ENCODE results near the gene PAOX. TPM values are rescaled to one million over a fixed set of nuclear protein-coding genes. Genes with fewer than 3 reads are reported as not detected.

PAOX gene
- polyA plus RNA-seq, 1 experiment: 4.5 TPM

DNA sequence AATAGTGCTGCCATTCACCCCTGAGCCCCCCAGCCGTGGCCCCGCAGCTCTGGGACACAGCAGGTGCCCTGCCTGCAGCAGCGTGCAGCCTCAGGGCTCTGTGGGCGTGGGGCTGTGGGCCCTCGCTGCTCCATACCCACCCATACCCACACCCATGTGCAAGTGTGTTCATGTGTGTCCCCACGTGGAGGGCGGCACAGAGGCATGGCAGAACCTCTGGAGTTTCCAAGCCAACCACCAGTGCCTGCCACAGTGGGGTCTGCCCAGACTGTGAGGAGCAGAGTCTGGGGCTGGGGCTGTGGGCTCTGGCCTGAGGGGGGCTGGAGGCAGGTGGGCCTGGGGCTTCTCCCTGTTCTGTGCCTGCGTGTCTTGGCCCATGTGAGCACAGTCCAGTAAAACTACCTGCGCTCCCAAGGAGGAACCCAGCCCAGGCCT lies 29.5 kb upstream of the PAOX start:
- H3K4me3 ChIP-seq (ENCODE audit: low read depth, low read length): no peak overlapping the region
- ChIA-PET POLR2A (no interaction called here), CTCF (no interaction called here)
- TF ChIP-seq, protein P1, sequence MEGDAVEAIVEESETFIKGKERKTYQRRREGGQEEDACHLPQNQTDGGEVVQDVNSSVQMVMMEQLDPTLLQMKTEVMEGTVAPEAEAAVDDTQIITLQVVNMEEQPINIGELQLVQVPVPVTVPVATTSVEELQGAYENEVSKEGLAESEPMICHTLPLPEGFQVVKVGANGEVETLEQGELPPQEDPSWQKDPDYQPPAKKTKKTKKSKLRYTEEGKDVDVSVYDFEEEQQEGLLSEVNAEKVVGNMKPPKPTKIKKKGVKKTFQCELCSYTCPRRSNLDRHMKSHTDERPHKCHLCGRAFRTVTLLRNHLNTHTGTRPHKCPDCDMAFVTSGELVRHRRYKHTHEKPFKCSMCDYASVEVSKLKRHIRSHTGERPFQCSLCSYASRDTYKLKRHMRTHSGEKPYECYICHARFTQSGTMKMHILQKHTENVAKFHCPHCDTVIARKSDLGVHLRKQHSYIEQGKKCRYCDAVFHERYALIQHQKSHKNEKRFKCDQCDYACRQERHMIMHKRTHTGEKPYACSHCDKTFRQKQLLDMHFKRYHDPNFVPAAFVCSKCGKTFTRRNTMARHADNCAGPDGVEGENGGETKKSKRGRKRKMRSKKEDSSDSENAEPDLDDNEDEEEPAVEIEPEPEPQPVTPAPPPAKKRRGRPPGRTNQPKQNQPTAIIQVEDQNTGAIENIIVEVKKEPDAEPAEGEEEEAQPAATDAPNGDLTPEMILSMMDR (IDR thresholded peaks at IDR 0.05; ENCODE audit: insufficient read depth, low read depth, low read length): no peak
- no peak for DNase-seq (ENCODE audit: low read depth)
- H3K27me3 ChIP-seq (ENCODE audit: control insufficient read depth, insufficient read depth, low read length): no peaks in the 10 kb centered on the region
- peaks cover under 1% of the 10 kb centered on the region; the same call in 1 of the 2 replicates for H3K36me3 ChIP-seq (ENCODE audit: control insufficient read depth, insufficient read depth, low read length)

DNA sequence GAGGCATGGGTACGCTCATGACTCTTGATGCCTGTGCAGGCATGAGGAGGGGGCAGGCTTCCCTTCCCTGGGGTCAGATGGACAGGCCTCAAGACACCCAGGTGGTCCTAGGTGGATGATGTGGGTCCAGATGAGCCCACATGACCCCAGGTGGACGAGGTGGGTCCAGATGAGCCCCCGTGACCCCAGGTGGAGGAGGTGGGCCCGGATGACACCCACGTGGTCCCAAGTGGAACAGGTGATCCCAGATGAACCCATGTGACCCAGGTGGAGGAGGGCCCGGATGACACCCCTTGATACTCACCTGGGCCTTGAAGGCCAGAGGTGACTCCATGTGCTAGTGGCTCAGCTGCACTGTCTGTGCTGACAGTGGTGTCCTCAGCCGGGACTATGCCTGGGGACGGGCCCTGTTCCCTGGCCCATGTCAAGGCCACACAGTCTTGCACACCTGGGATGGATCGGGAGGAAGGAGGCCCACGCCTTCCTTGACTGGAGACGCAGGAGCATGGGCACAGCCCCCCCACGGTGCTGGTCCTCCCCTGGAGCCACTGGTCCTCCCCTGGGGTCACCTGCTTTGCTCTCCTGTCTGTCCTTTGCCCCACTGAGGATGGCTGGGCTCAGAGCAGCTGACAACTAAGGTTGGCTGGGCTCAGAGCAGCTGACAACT lies 28.6 kb upstream of the PAOX start:
- H3K36me3 ChIP-seq (ENCODE audit: control insufficient read depth, insufficient read depth, low read length): peaks cover 3% of the 10 kb centered on the region
- TF ChIP-seq, protein P1 (IDR thresholded peaks at IDR 0.05; ENCODE audit: insufficient read depth, low read depth, low read length): no peak
- H3K4me3 ChIP-seq (ENCODE audit: low read depth, low read length): no peak overlapping the region
- DNase-seq (ENCODE audit: low read depth): no peak
- ChIA-PET POLR2A (no interaction called here), CTCF (no interaction called here)
- H3K27me3 ChIP-seq (ENCODE audit: control insufficient read depth, insufficient read depth, low read length): no peaks in the 10 kb centered on the region

DNA sequence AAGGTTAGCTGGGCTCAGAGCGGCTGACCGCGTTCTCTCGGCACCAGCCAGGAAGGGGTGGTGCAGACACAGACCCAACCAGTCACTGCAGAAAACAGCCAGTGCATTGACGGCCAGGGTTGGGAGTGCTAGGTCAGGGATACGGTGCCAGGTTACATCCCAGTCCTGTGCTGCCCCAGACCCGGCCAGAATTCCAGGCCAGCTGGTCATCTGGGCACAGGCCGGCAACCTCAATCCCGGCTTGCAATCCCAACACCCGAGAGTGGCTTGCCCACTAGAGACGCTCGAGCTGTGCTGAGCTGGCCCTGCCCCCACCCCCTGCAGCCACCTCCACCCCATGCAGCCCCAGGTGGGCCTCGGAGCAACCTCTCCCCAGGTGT lies 28.1 kb upstream of the PAOX start:
- peaks cover 3% of the 10 kb centered on the region for H3K36me3 ChIP-seq (ENCODE audit: control insufficient read depth, insufficient read depth, low read length)
- H3K27me3 ChIP-seq (ENCODE audit: control insufficient read depth, insufficient read depth, low read length): no peaks in the 10 kb centered on the region
- no peak for DNase-seq (ENCODE audit: low read depth)
- TF ChIP-seq, protein P1 (IDR thresholded peaks at IDR 0.05; ENCODE audit: insufficient read depth, low read depth, low read length): no peak
- H3K4me3 ChIP-seq (ENCODE audit: low read depth, low read length): no peak overlapping the region
- ChIA-PET POLR2A (no interaction called here), CTCF (no interaction called here)

DNA sequence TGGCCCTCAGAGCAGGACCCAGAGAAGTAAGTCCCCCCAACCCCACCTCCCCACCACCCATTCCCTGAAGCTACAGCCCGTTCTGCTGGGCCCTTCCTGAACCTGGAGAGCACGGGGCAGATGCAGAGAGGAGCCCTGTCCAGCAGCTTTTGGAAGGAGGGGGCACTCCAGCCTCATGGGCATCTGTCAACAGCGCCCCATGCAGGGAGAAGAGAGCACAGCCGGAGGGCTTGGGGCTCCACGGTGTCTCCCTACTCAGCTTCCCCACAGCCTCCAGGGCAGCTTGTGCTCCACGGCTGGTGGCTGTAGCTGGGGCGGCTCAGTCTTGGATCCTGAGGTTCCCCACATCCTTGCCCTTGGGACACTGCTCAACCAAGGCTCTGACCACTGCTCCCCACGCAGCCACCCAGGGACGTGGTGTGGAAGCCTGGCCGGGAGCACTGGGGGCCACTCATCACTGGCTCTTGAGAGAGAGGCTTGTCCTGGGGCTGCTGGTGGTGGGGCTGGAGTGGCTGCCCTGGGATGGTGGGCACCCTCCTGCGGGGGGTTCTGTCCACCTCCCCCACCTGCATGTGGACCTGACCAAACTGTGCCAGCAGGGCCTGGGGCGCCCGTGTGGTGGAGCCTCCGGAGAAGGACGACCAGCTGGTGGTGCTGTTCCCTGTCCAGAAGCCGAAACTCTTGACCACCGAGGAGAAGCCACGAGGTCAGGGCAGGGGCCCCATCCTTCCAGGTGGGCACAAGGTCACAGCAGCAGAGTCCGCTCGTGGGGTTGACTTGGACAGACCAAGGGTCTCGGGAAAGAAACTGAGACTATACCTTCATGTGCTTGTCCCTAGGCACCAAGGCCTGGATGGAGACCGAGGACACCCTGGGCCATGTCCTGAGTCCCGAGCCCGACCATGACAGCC lies 27.4 kb upstream of the PAOX start:
- no peaks in the 10 kb centered on the region for H3K27me3 ChIP-seq (ENCODE audit: control insufficient read depth, insufficient read depth, low read length)
- ChIA-PET CTCF (no interaction called here), POLR2A (no interaction called here)
- H3K36me3 ChIP-seq (ENCODE audit: control insufficient read depth, insufficient read depth, low read length): peaks cover 3% of the 10 kb centered on the region
- H3K4me3 ChIP-seq (ENCODE audit: low read depth, low read length): no peak overlapping the region
- no peak for DNase-seq (ENCODE audit: low read depth)
- TF ChIP-seq, protein P1 (IDR thresholded peaks at IDR 0.05; ENCODE audit: insufficient read depth, low read depth, low read length): no peak

DNA sequence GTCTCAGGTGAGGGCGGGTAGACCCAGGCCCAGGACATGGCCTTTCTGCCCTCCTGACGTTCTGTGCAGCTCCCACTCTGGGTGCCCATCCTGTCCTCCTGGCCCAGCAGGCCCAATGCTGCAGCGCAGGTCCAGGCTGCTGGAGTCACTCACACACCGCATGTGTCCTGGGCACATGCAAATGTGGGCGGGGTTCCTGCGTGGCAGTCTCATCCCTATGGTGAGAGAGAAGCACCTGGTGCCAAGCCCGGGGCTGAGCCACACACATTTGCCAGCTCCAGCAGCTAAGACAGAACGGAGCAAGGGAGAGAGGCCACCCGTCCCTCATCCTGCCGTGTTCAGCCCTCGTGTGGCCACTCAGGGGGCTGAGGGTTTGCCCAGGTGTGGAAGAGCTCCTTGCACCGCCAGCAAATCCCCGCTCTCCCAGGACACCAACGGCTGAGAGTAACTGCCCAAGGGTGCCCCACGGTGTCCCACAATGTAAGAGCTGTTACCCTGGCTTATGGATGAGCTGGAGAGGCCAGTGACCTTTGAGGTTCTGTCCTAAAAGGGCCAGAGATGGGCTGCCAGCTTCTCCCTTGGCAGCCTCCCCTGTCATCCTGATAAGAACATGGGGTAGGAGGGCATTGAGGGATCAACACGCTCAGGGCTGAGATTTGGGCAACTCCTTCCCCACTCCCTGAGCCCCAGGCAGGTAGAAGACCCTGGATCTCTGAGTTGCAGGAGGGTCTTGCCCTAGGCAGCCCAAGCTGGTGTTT lies 25.7 kb upstream of the PAOX start:
- no peak for DNase-seq (ENCODE audit: low read depth)
- POLR2A ChIA-PET: no interaction called here
- no peaks in the 10 kb centered on the region for H3K27me3 ChIP-seq (ENCODE audit: control insufficient read depth, insufficient read depth, low read length)
- CTCF ChIA-PET: interaction anchor here (0.8 kb wide), 1 partner anchor 24 kb away, joined by 3 read pairs; no protein-coding TSS in a partner anchor
- H3K36me3 ChIP-seq (ENCODE audit: control insufficient read depth, insufficient read depth, low read length): peaks cover 3% of the 10 kb centered on the region
- no peak overlapping the region for H3K4me3 ChIP-seq (ENCODE audit: low read depth, low read length)
- TF ChIP-seq, protein P1 (IDR thresholded peaks at IDR 0.05; ENCODE audit: insufficient read depth, low read depth, low read length): no peak

Data from BJ (cell line).